ENCODE results near the gene NELFA.

Gene NELFA

GRCh38 chr4:1981251-1982058 is 27.3 kb downstream of the NELFA start:
- no peak for DNase-seq

GRCh38 chr4:1980561-1981041 is 28.2 kb downstream of the NELFA start:
- no peak for DNase-seq

GRCh38 chr4:1979477-1980196 is 29.1 kb downstream of the NELFA start:
- DNase-seq, result no peak

GRCh38 chr4:1978741-1979476 is 29.9 kb downstream of the NELFA start:
- DNase-seq, result no peak

GRCh38 chr4:1978226-1978625 is 30.5 kb downstream of the NELFA start:
- DNase-seq, result no peak

- DNase-seq, result no peak
These were observed 32.1 kb downstream of the NELFA start for GRCh38 chr4:1976416-1977352.

GRCh38 chr4:1975880-1976279 is 32.9 kb downstream of the NELFA start:
- DNase-seq, result no peak

- DNase-seq, result no peak
These were observed 33.4 kb downstream of the NELFA start for GRCh38 chr4:1975391-1975801.

GRCh38 chr4:1974840-1975239 is 33.9 kb downstream of the NELFA start:
- no peak for DNase-seq

- DNase-seq, result no peak
These were observed 35.1 kb downstream of the NELFA start for GRCh38 chr4:1973661-1974060.

- DNase-seq, result no peak
These were observed 35.6 kb downstream of the NELFA start for GRCh38 chr4:1973218-1973617.

- DNase-seq, result no peak
These were observed 36.4 kb downstream of the NELFA start for GRCh38 chr4:1972414-1972813.

- DNase-seq, result no peak
These were observed 37.1 kb downstream of the NELFA start for GRCh38 chr4:1971456-1972200.

GRCh38 chr4:1970926-1971325 is 37.8 kb downstream of the NELFA start:
- DNase-seq, result no peak

- DNase-seq, result no peak
These were observed 38.6 kb downstream of the NELFA start for GRCh38 chr4:1969928-1970723.

GRCh38 chr4:1968686-1969295 is 40.0 kb downstream of the NELFA start:
- DNase-seq, result no peak

- no peak for DNase-seq
These were observed 41.1 kb downstream of the NELFA start for GRCh38 chr4:1967512-1968149.

GRCh38 chr4:1964971-1965370 is 43.8 kb downstream of the NELFA start:
- DNase-seq, result no peak

GRCh38 chr4:1964443-1964842 is 44.3 kb downstream of the NELFA start:
- DNase-seq, result no peak

- DNase-seq, result no peak
These were observed 45.8 kb downstream of the NELFA start for GRCh38 chr4:1962980-1963379.

Measured in activated CD8-positive, alpha-beta memory T cell treated with anti-CD3 and anti-CD28 coated beads, Interleukin-2, amount 50 U/mL, for 4 hours (primary cell).